Stimulated activated CD8-positive, alpha-beta memory T cell treated with anti-CD3 and anti-CD28 coated beads, Interleukin-4, amount 100 ng/mL, for 4 hours (primary cell): ENCODE results near the gene PAIP2.

Experiments used
- DNase-seq, 2 donors: peaks; one replicate each; pipeline ENCODE4 v3.0.0-alpha.2; 2020; ENCODE audit warnings: low read depth in 2 of 2, low spot score in 1 of 2

The PAIP2 gene

GRCh38 chr5:139391570-139392323 lies 50.1 kb downstream of the PAIP2 start:
- DNase-seq: no peak

- DNase-seq: no peak
Measured at GRCh38 chr5:139392324-139392677, 50.6 kb downstream of the PAIP2 start.

GRCh38 chr5:139392678-139393496 lies 51.2 kb downstream of the PAIP2 start:
- DNase-seq: peak; percentile 46 to 50

DNA sequence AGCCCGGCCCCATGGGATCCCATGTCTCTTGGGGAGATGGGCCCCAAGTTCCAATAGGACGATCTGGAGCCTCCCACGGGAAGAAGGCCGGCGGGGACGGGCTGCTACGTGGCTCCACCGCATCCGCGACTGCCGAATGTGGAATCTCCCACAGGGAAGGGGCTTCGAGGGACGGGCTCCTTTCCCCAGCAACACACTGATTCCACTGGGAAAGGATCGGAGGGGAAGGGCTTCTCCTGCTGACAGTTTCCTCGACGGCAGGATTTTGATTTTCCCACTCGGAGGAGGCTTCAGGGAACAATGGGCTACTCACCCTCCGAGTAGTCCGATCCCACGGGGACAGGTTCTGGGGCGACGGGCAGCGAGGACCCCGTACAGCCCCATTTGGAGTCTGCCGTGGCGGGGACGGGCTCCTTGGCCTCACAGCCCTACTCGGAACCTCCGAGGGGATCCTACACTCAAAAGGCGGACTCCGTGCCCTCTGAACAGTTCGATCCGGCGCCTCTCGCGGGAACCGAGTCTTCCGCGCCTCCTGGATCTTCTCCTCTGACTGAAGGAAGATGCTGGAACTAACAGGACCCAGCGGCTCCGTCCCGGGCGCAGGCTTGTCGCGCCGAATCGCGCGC lies 52.0 kb downstream of the PAIP2 start:
- no peak for DNase-seq

DNA sequence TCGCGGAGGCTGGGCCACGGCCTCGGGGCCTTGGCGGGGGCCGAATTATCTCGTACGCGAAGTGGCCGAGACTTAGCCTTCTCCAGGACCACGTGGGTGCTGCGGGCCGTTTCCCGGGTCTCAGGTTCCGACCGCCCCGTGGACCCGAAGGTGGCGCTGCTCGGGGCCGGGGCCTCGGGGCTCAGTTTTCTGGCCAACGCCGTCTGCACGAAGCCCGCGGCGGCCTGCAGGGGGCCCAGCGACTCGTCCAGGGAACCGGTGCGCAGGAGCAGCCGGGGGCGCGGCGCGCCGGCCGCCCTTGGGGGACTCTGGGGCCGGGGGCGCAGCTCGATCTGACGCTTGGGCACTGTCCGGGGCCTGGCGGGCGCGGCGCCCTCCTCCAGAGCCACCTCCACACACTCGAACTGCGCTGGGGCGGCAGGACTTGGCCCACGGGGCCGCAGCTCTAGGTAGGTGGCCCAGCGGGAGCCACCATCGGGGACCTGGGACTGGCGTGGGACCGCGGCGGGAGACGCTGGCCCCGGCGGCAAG lies 52.5 kb downstream of the PAIP2 start:
- no peak for DNase-seq

- DNase-seq: no peak
Measured at GRCh38 chr5:139394654-139395566, 53.3 kb downstream of the PAIP2 start, which contains the start of gene PROB1. Gene PROB1, minus strand, starts transcription at chr5:139395104. Its CDS starts 23 bp downstream, at chr5:139395081.

GRCh38 chr5:139395844-139396640 lies 54.4 kb downstream of the PAIP2 start:
- DNase-seq: no peak

GRCh38 chr5:139396691-139397090 lies 55.0 kb downstream of the PAIP2 start:
- no peak for DNase-seq

- DNase-seq: no peak
Measured at GRCh38 chr5:139397921-139398320, 56.3 kb downstream of the PAIP2 start.

GRCh38 chr5:139399501-139400121 lies 58.0 kb downstream of the PAIP2 start:
- DNase-seq: no peak

DNA sequence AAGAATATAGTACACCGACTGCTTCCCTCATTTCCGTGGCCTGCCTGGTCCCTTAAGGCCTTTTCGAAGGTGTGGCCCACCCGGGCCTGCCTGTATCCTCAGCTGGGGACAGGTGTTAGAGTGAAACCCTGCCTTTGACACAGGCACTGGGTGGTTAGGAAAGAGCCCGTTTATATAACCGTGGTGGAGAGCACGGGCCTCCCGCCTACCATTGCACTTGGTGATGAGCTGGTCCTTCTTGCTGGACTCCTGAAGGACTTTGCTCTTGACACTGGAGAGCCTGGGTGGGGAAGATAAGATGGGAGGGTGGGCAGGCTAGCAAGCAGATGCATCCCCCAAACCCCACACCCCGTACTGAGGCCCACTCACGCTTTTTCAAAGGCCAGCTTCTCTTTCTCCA lies 59.9 kb downstream of the PAIP2 start:
- DNase-seq: no peak

GRCh38 chr5:139402561-139403158 lies 61.0 kb downstream of the PAIP2 start:
- no peak for DNase-seq

- DNase-seq: no peak
Measured at GRCh38 chr5:139403418-139403786, 61.7 kb downstream of the PAIP2 start.

DNA sequence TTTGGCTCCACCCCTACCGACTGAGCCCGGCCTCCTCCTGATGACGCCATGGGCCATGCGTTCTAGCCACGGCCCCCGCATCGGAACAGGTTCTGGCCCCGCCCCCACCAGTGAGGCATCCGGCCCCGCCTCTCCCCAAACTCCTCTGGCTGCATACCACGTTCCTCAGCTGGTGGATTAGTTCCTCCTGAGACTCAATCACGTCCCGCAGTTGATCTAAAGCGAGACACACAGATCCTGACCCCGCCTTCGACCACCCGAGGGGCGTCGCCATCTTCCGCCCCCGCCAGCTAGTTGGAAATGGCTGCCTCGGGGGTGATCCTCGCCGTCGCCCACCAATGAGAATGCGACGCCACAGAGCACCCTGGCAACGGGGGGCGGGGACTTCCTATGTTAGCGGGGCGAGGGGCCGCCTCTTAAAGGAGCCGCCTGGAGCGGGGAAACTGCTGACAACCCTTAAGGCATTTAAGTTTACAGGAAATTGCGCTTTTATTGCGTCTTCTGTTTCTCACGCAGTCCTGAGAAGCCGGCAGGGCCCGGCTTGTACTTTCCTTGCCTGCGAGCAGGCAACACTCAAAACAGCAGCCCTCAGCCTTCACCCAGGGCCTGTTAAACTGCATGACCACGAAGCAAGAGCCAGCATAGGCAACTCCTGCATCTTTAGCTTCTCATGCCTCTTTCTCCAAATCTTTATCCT lies 62.3 kb downstream of the PAIP2 start, which contains the start of gene SPATA24:
Gene SPATA24, minus strand, starts transcription at position 303 of the 697 bp plus-strand sequence. Its CDS starts 29 bp downstream, at position 274.
- DNase-seq: peak; percentile 96 to 97

- no peak for DNase-seq
Measured at GRCh38 chr5:139404484-139404840, 62.8 kb downstream of the PAIP2 start.

DNA sequence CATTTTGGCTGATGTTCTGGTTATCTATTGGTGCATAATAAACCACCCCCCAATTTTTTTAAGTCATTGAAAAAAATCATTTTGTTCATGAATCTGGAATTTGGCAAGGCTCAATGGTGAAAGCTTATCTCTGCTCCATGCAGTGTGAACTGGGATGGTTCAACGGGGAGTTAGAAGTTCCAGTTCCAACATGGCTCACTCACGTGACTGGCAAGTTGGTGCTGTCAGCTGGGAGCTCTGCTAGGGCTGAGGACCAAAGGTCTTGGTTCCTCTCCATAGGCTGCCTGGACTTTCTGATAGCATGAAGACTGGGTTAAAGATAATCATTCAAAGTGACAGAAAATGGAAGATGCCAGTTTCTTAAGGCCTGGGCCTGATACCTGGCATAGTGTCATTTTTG lies 65.3 kb downstream of the PAIP2 start:
- DNase-seq: no peak

- DNase-seq: no peak
Measured at GRCh38 chr5:139407517-139407916, 65.9 kb downstream of the PAIP2 start.

DNA sequence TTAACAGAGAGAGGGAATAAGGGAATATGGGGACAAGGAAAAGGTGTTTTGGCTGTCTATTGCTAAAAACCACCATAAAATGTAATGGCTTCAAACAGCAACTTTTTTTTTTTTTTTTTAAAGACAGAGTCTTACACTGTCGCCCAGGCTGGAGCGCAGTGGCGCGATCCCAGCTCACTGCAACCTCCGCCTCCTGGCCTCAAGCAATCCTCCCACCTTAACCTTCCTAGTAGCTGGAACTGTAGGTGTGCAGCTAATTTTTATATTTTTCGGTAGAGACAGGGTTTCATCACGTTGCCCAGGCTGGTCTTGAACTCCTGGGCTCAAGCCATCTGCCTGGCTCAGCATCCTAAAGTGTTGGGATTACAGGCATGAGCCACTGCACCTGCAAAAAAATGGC lies 66.5 kb downstream of the PAIP2 start:
- DNase-seq: no peak
